PC-3 (cell line): ENCODE results near the gene ZDHHC22. TPM values are rescaled to one million over a fixed set of nuclear protein-coding genes. Genes with fewer than 3 reads are reported as not detected.

Source experiments
- ATAC-seq: fragments of 200-7000 bp; cut with Tn5 transposase; 2 replicates; pipeline ENCODE4 v1.9.1; 2020; ENCODE audit warnings: mild to moderate bottlenecking, moderate library complexity
- BruUV-seq: library from RNA; stranded (reverse); fragments of 400-500 nt; replicated peaks from 2 replicates; lab custom pipeline; 2021; lab: Mats Ljungman, UMichigan
- CTCF ChIA-PET: fragments of 300-600 bp; sonication (Branson Sonifier 250); formaldehyde crosslinking; loops from one replicate; lab custom pipeline; 2022; ENCODE audit warnings: antibody characterized with exemption; lab: Charles Lee
- POLR2A ChIA-PET: fragments of 300-600 bp; sonication (Branson Sonifier 250); formaldehyde crosslinking; loops from one replicate; lab custom pipeline; 2022; ENCODE audit warnings: antibody characterized with exemption; ENCODE audit not compliant: unreplicated experiment; lab: Charles Lee
- DNase-seq: peaks from one replicate; pipeline ENCODE4 v3.0.0-alpha.2; 2015
- H2AFZ ChIP-seq: fragments of 300-600 bp; sonication (generic); 2 replicates; pipeline ENCODE4 v1.6.0; 2016; ENCODE audit warnings: antibody characterized with exemption, low read length
- H3F3A ChIP-seq: fragments of 300-600 bp; sonication (generic); one replicate; pipeline ENCODE4 v1.6.0; 2017; ENCODE audit warnings: antibody characterized with exemption, low read length, control low read depth, mild to moderate bottlenecking; ENCODE audit not compliant: unreplicated experiment
- H3K27ac ChIP-seq: fragments of 300-600 bp; sonication (generic); 2 replicates; pipeline ENCODE4 v1.5.1; 2016; ENCODE audit warnings: mild to moderate bottlenecking, low read length
- H3K27me3 ChIP-seq: fragments of 300-600 bp; sonication (generic); 2 replicates; pipeline ENCODE4 v1.6.1; 2016; ENCODE audit warnings: low read length, mixed read lengths
- H3K36me3 ChIP-seq: fragments of 300-600 bp; sonication (generic); 2 replicates; pipeline ENCODE4 v1.6.1; 2016; ENCODE audit warnings: low read depth, mixed run types, low read length, mixed read lengths
- H3K4me1 ChIP-seq: fragments of 300-600 bp; sonication (generic); 2 replicates; pipeline ENCODE4 v1.5.1; 2016; ENCODE audit warnings: low read length; ENCODE audit not compliant: insufficient read depth
- H3K4me2 ChIP-seq: fragments of 300-600 bp; sonication (generic); 2 replicates; pipeline ENCODE4 v1.6.0; 2016; ENCODE audit warnings: low read length
- H3K4me3 ChIP-seq: fragments of 300-600 bp; sonication (generic); 2 replicates; pipeline ENCODE4 v1.5.1; 2016; ENCODE audit warnings: mild to moderate bottlenecking, low read length, mixed read lengths
- H3K79me2 ChIP-seq: fragments of 300-600 bp; sonication (generic); 2 replicates; pipeline ENCODE4 v1.6.1; 2017; ENCODE audit warnings: low read length, mixed read lengths
- H3K9ac ChIP-seq: fragments of 300-600 bp; sonication (generic); 2 replicates; pipeline ENCODE4 v1.6.0; 2016; ENCODE audit warnings: mild to moderate bottlenecking, low read length
- H3K9me2 ChIP-seq: fragments of 300-600 bp; sonication (generic); replicated peaks from 2 replicates; pipeline ENCODE4 v1.6.1; 2016; ENCODE audit warnings: mixed run types, low read length, mixed read lengths
- H3K9me3 ChIP-seq: fragments of 300-600 bp; sonication (generic); 2 replicates; pipeline ENCODE4 v1.6.1; 2016; ENCODE audit warnings: low read length, mixed read lengths
- H4K20me1 ChIP-seq: fragments of 300-600 bp; sonication (generic); 2 replicates; pipeline ENCODE4 v1.6.1; 2016; ENCODE audit warnings: low read length, mixed read lengths
- EZH2 ChIP-seq: fragments of 300-600 bp; sonication (generic); IDR thresholded peaks from one replicate; pipeline ENCODE4 v1.6.1; 2017; ENCODE audit warnings: antibody characterized with exemption, mild to moderate bottlenecking, low read length; ENCODE audit not compliant: unreplicated experiment
- EZH2phosphoT487 ChIP-seq: fragments of 300-600 bp; sonication (generic); IDR thresholded peaks from 2 replicates; pipeline ENCODE4 v1.6.1; 2018; ENCODE audit warnings: mild to moderate bottlenecking, antibody characterized with exemption, low read length, borderline replicate concordance
- intact Hi-C: fragments of 100-400 bp; cut with micrococcal nuclease; formaldehyde crosslinking; loops from 2 replicates; pipeline ENCODE4 v1.9.0; 2023
- total RNA-seq: library from RNA; depleted of rRNA; stranded (reverse); fragments of >200 nt; gene quantifications from 2 replicates; pipeline ENCODE4 v1.2.3, GENCODE V29; 2014
- TF ChIP-seq, protein P1 (sequence below): fragments of 300-600 bp; sonication (generic); conservative IDR thresholded peaks from 2 replicates; pipeline ENCODE4 v1.5.1; 2017; ENCODE audit warnings: antibody characterized with exemption, low read depth, mild to moderate bottlenecking, low read length

ZDHHC22 gene
- total RNA-seq, 1 experiment from 2014 or later: 0.15 TPM

DNA sequence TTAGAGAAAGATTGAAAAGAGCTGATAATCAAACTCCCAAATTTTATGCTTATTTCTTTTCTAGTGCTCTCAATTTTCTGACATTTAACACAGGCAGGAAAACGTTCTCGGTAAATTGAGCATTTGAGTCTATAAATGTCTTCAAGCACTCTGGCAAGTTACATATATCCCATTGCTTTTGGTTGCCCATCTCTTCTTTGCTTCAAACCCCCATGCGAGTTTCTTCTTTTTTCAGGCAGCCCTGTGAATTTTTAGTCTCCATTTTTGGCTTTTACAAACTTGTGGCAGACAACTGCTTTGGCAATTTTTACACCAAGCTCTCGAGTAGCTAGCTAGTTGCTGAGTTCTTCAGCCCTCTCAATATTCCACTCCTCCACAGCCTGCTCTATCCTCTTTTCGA lies 31.3 kb upstream of the ZDHHC22 start:
- peaks cover 5% of the 10 kb centered on the region; the same call in 1 of the 2 replicates for H3K4me1 ChIP-seq
- DNase-seq: no peak
- H4K20me1 ChIP-seq: no peaks in the 10 kb centered on the region
- BruUV-seq: no TSS peak
- H3K9me3 ChIP-seq: peaks cover 17% of the 10 kb centered on the region
- no peak overlapping the region for H3K27ac ChIP-seq
- no peak overlapping the region for H3K9ac ChIP-seq
- H3K4me3 ChIP-seq: no peak overlapping the region
- ChIA-PET CTCF (no interaction called here), POLR2A (no interaction called here)
- H3K4me2 ChIP-seq: no peak overlapping the region
- no peaks in the 10 kb centered on the region for H3K79me2 ChIP-seq
- ATAC-seq: no peak
- H3F3A ChIP-seq: no peaks in the 10 kb centered on the region
- no peaks in the 10 kb centered on the region for H3K36me3 ChIP-seq
- H3K27me3 ChIP-seq: no peaks in the 10 kb centered on the region
- no peaks in the 10 kb centered on the region for H3K9me2 ChIP-seq
- H2AFZ ChIP-seq: no peak overlapping the region
- intact Hi-C loops: no loop called here
- TF ChIP-seq, protein P1, sequence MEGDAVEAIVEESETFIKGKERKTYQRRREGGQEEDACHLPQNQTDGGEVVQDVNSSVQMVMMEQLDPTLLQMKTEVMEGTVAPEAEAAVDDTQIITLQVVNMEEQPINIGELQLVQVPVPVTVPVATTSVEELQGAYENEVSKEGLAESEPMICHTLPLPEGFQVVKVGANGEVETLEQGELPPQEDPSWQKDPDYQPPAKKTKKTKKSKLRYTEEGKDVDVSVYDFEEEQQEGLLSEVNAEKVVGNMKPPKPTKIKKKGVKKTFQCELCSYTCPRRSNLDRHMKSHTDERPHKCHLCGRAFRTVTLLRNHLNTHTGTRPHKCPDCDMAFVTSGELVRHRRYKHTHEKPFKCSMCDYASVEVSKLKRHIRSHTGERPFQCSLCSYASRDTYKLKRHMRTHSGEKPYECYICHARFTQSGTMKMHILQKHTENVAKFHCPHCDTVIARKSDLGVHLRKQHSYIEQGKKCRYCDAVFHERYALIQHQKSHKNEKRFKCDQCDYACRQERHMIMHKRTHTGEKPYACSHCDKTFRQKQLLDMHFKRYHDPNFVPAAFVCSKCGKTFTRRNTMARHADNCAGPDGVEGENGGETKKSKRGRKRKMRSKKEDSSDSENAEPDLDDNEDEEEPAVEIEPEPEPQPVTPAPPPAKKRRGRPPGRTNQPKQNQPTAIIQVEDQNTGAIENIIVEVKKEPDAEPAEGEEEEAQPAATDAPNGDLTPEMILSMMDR: no peak
- TF ChIP-seq EZH2phosphoT487 (no peak), EZH2 (no peak)

DNA sequence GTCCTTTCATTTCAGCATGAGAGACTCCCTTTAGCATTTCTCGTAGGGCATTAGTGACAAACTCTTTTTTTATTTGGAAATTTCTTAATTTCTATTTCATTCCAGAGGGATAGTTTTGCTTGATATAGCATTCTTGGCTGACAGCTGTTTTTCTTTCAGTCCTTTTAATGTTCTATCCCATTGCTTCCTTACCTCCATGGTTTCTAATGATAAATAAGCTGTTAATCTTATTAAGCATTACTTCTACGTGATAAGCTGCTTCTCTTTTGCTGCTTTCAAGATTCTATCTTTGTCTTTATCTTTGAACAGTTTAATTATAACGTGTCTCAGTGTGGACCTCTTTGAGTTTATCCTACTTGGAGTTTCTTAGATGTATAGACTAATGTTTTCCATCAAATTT lies 28.5 kb upstream of the ZDHHC22 start:
- Histone ChIP-seq H3K79me2 (no peaks in the 10 kb centered on the region), H3F3A (no peaks in the 10 kb centered on the region), H3K9me2 (no peaks in the 10 kb centered on the region), H3K27me3 (no peaks in the 10 kb centered on the region), H2AFZ (no peak overlapping the region), H3K9me3 (peaks cover 17% of the 10 kb centered on the region), H3K4me3 (no peak overlapping the region), H4K20me1 (no peaks in the 10 kb centered on the region), H3K4me1 (peaks cover 5% of the 10 kb centered on the region; the same call in 1 of the 2 replicates), H3K9ac (no peak overlapping the region), H3K27ac (no peak overlapping the region), H3K36me3 (no peaks in the 10 kb centered on the region), H3K4me2 (no peak overlapping the region)
- ChIA-PET CTCF (no interaction called here), POLR2A (no interaction called here)
- BruUV-seq: no TSS peak
- TF ChIP-seq, protein P1: no peak
- no peak for TF ChIP-seq EZH2
- TF ChIP-seq EZH2phosphoT487: no peak
- intact Hi-C loops: no loop called here
- ATAC-seq: no peak
- DNase-seq: no peak

DNA sequence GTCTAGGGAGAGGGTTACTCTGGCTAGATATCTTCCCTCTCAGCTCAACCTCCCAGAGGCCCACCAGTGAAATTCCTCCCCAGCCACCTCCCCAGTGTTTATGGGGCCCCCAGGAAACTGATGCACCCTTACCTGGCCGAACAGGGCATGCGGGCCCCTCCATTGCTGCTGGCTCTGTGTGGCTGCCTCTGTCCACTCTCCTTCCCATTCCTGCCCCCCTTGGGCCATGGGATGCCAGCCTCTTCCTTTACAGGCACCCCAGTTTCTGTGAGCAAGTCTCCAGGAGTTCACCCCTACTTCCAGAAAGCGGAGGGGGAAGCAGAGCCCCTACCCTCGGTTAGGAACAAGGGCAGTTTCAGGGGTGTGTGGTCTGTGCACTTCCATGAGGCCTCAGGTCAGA lies 19.4 kb upstream of the ZDHHC22 start:
- no peaks in the 10 kb centered on the region for H3K79me2 ChIP-seq
- no peak overlapping the region for H3K27ac ChIP-seq
- no peak overlapping the region for H3K9ac ChIP-seq
- ChIA-PET POLR2A (no interaction called here), CTCF (no interaction called here)
- no TSS peak for BruUV-seq
- TF ChIP-seq EZH2phosphoT487: no peak
- no peak for TF ChIP-seq EZH2
- TF ChIP-seq, protein P1: no peak
- H3K9me3 ChIP-seq: no peaks in the 10 kb centered on the region
- peaks cover 13% of the 10 kb centered on the region for H3K4me1 ChIP-seq
- H3K36me3 ChIP-seq: no peaks in the 10 kb centered on the region
- H3K4me2 ChIP-seq: no peak overlapping the region
- H2AFZ ChIP-seq: no peak overlapping the region
- H3K4me3 ChIP-seq: no peak overlapping the region
- no peaks in the 10 kb centered on the region for H3K9me2 ChIP-seq
- peaks cover 23% of the 10 kb centered on the region for H3K27me3 ChIP-seq
- intact Hi-C loops: no loop called here
- no peak for ATAC-seq
- no peaks in the 10 kb centered on the region for H3F3A ChIP-seq
- DNase-seq: no peak
- H4K20me1 ChIP-seq: no peaks in the 10 kb centered on the region
